Measurements from ENCODE around the gene CALB2.
A peak's percentile ranks its signal among the peaks of the same experiment; 100 is the strongest.
"Not testable (repeated sequence)": the region's sequence is repeated elsewhere in the genome, so short reads cannot be mapped to it uniquely, and the experiment has no call there.

CALB2 gene, protein sequence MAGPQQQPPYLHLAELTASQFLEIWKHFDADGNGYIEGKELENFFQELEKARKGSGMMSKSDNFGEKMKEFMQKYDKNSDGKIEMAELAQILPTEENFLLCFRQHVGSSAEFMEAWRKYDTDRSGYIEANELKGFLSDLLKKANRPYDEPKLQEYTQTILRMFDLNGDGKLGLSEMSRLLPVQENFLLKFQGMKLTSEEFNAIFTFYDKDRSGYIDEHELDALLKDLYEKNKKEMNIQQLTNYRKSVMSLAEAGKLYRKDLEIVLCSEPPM

GRCh38 chr16:71358464-71358998 lies at the start of gene CALB2:
Gene CALB2 (plus strand): TSS chr16:71358723. CDS start chr16:71358793, 70 bp downstream.
- H3K4me3 ChIP-seq (ENCODE audit: low read depth, low read length), result peak within 1 kb of the TSS; percentile 37
- DNase-seq (ENCODE audit: low read depth), result no peak

DNA sequence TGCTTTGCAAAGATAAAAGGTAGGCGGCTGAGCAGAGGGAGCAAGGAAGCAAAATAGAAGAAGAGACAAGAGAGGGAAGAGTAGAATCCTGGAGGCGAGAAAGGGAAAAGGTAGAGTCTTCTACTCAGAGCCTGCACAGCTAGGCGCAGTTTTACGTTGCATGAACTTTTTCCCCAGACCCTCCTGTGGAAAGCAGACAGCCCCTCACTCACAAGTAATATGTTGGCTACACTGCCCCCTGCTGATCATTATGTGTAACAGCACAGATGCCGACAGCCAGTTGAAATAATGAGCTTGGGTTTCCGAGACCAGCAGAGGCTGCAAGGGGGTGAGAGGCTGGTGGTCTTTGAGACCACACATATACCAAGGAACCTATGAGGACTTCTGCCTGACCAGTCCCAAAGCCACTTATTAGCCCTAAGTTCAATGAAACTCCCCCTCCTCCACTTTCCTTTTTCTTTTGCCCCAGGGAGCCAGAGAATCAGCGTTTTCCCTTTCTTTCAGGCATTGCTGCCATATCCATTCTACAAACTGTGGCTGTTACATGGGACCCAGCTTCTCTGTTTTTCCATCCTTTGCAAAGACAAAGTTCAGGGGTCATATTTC lies 46.9 kb upstream of the CALB2 start:
- DNase-seq (ENCODE audit: low read depth), result no peak
- no peak overlapping the region for H3K4me3 ChIP-seq (ENCODE audit: low read depth, low read length)

DNA sequence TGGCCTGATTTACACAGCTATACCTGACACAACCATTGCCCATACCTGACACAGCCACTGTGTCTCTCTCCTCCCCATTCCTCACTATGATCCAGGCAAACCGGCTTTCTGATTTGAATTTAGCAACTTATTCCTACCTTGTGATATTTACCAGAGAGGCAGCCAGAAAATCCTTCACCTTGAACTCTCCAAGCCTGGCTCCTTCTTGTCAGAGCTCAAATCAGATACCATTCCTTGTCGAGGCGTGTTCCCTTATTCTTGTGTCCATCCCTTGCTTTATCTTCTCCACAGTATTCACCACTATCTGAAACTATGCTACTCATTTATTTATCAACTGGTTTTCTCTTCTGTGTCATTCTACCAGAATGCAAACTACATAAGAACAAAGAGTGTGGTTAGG lies 44.9 kb upstream of the CALB2 start:
- DNase-seq (ENCODE audit: low read depth), result not testable (repeated sequence)

DNA sequence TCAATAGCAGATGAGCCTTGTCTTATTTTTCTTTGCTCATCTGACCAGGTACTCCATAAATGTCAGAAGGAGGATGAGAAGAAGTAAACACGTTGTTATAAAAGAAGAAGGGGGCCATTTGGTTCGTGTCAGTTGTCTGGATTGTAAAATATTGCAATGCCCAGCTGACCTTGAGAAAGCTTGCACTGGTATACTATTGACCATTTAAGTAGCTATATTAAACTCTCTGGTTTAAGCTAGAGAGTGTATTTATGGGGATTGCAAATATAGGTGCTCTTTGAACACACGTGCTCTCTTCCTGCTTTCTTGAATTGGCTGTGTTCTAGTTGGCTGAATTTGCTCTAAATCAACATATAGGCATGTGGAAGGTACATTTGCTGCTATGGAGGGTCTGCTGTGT lies 43.3 kb upstream of the CALB2 start:
- DNase-seq (ENCODE audit: low read depth), result no peak
- H3K4me3 ChIP-seq (ENCODE audit: low read depth, low read length), result no peak overlapping the region

More for the DNA sequence above, 44.9 kb upstream of the CALB2 start:
- not testable (repeated sequence) for H3K4me3 ChIP-seq (ENCODE audit: low read depth, low read length)

DNA sequence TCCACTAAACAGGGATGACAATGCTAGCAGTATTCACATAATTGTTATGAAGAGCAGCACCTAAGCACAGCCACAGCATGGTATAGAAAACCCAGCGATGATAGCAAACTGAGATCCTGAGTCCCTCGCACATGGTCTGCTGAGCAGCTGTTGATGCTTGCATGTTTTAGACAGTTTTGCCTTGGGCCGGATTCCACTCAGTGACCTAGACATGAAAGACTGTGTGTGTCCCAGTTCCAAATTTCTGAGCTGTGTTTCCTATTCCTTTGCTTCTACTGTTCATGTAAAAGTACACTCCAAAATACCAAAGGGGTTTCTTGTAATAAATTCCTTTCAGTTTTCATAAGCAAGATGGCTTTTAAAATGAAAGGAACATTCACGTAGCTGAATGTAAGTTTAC lies 38.5 kb upstream of the CALB2 start:
- H3K4me3 ChIP-seq (ENCODE audit: low read depth, low read length), result no peak overlapping the region
- no peak for DNase-seq (ENCODE audit: low read depth)

- DNase-seq (ENCODE audit: low read depth), result no peak
- H3K4me3 ChIP-seq (ENCODE audit: low read depth, low read length), result no peak overlapping the region
Observed at GRCh38 chr16:71327720-71328119, 30.8 kb upstream of the CALB2 start.

DNA sequence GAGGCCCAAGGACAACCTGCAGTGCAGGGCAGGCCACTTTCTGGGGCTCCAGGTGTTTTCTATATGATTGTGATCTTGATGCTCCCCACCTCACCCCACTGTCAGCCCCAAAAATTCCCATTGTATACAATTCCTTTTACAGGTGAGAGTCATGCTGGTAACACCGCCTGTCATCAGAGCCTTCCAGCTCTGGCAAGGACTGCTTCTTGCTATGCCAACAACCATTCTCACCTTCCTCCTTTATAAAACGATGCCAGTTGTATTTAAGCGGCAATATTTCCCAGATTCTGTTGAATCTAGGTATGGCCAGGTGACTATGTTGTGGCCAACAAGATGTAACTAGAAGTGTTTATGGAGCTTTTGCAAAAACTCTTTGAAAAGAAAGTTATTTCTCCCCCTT lies 30.4 kb upstream of the CALB2 start:
- DNase-seq (ENCODE audit: low read depth), result no peak

DNA sequence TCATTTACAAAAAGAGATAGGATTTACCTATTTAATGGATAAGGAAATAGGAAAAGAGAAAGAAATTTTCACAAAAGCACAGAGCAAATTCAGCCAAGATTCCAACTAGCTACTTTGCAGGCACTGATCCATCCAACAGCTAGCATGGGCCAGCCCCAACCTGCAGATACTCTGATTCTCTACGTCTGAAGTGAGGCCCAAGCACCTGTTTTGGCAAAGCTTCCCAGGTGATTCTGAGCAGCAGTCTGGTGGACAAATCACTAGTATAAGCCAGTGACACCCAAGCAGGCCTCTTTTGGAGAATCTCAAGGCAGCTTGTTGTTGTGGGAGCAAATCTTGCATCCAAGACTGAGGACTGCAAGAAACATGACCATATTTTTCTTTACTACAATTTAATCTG lies 20.9 kb upstream of the CALB2 start:
- H3K4me3 ChIP-seq (ENCODE audit: low read depth, low read length), result no peak overlapping the region
- no peak for DNase-seq (ENCODE audit: low read depth)

More for the DNA sequence above, 30.4 kb upstream of the CALB2 start:
- H3K4me3 ChIP-seq (ENCODE audit: low read depth, low read length), result no peak overlapping the region

GRCh38 chr16:71338193-71338592 lies 20.3 kb upstream of the CALB2 start:
- no peak for DNase-seq (ENCODE audit: low read depth)
- H3K4me3 ChIP-seq (ENCODE audit: low read depth, low read length), result no peak overlapping the region

GRCh38 chr16:71338632-71339031 lies 19.9 kb upstream of the CALB2 start:
- no peak for DNase-seq (ENCODE audit: low read depth)
- no peak overlapping the region for H3K4me3 ChIP-seq (ENCODE audit: low read depth, low read length)

GRCh38 chr16:71339236-71340171 lies 19.0 kb upstream of the CALB2 start:
- H3K4me3 ChIP-seq (ENCODE audit: low read depth, low read length), result no peak overlapping the region
- DNase-seq (ENCODE audit: low read depth), result no peak

DNA sequence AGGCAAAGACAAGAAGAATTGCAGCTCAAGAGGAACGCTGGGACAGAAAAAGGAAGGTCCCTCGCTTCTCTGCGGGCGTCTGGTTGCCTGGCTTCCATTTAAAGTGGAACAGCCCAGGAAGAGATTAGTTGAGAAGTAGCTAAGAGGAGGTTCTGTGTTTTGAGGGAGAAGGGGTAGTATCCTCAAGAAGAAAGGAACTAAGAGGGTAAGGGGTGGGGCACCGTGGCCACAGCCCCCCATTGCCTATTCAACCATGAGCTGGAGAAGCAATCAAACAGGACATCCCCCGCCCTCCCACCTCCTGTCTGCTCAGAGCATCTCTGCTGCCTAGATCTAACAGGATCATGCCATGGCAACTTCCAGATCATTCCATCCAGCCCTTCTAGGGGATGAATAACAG lies 18.1 kb upstream of the CALB2 start:
- H3K4me3 ChIP-seq (ENCODE audit: low read depth, low read length), result no peak overlapping the region
- DNase-seq (ENCODE audit: low read depth), result no peak

DNA sequence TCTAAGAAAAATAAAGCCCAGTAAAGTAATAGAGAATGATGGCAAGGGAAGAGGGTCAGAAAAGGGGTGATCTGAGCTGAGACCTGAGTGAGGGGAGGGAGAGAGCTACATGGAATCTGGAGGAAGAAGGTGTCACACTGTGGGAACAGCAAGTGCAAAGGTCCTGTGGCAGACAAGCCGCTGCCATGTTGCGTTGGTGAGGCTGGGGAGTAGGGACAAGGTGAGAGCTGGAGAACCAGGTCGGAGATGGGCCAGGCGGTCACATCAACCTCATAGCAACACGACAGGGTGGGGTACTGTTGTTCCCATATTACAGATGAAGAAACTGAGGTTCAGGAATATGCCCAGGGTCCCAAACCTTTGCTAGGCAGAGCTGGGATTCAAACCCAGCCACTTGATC lies 16.6 kb upstream of the CALB2 start:
- H3K4me3 ChIP-seq (ENCODE audit: low read depth, low read length), result no peak overlapping the region
- DNase-seq (ENCODE audit: low read depth), result no peak

DNA sequence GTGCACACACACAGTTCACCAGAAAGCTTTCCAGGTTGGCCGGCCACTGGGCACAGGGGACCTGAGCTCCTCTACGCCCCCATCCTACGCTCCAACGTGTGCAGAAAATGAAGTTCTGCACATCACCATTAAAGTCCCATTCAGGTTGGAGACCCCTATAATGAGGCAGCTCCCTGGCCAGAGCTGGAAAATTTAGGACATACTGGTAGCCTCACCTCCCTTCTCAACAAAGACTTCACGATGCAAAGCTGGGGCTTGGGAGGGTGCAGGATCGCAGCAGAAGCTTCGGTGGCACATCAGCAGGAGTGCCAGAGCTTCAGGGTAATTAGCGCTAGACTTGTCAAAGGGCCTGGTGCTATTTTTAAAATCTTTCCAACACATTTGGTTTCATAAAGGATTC lies 15.4 kb upstream of the CALB2 start:
- DNase-seq (ENCODE audit: low read depth), result no peak
- no peak overlapping the region for H3K4me3 ChIP-seq (ENCODE audit: low read depth, low read length)

GRCh38 chr16:71344315-71344905 lies 14.1 kb upstream of the CALB2 start:
- no peak overlapping the region for H3K4me3 ChIP-seq (ENCODE audit: low read depth, low read length)
- DNase-seq (ENCODE audit: low read depth), result no peak

DNA sequence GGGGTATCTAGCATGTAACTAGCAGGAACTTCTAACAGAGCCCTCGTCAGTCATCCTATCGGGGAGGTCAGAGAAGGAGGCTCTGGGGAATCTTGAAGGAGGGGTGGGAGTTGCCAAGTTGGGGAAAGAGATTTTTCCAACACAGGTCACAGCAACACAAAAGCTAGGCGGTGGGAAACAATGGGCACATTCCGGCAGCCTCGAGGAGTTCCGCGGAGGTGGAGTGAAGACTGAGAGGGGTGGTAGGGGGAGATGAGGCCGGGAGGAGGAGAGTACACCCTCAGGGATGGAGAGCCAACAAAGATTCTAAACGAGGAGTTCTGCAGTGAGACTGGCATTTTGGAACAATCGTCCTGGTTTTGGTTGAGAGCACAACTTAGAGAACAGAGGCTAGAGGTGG lies 13.5 kb upstream of the CALB2 start:
- no peak overlapping the region for H3K4me3 ChIP-seq (ENCODE audit: low read depth, low read length)
- no peak for DNase-seq (ENCODE audit: low read depth)

- no peak for DNase-seq (ENCODE audit: low read depth)
- H3K4me3 ChIP-seq (ENCODE audit: low read depth, low read length), result no peak overlapping the region
Observed at GRCh38 chr16:71347146-71347545, 11.4 kb upstream of the CALB2 start.

- no peak overlapping the region for H3K4me3 ChIP-seq (ENCODE audit: low read depth, low read length)
- DNase-seq (ENCODE audit: low read depth), result no peak
Observed at GRCh38 chr16:71348262-71349085, 10.0 kb upstream of the CALB2 start.
